ENCODE data around the gene ZBTB16. TPM values are rescaled to one million over a fixed set of nuclear protein-coding genes. Genes with fewer than 3 reads are reported as not detected.
"Not testable (repeated sequence)": the region's sequence is repeated elsewhere in the genome, so short reads cannot be mapped to it uniquely, and the experiment has no call there.

ZBTB16 gene
- total RNA-seq, 1 experiment from 2014 or later = 0.44 TPM

- Histone ChIP-seq H3K4me2 (no peak overlapping the region), H3F3A (ENCODE audit: insufficient read depth, low read depth) (no peaks in the 10 kb centered on the region), H3K4me1 (replicated peaks; ENCODE audit: insufficient read depth) (no peaks in the 10 kb centered on the region; the same call in 1 of the 2 replicates), H2AFZ (no peak overlapping the region), H4K20me1 (ENCODE audit: insufficient read depth) (no peaks in the 10 kb centered on the region), H3K4me3 (no peak overlapping the region), H3K9me3 (ENCODE audit: insufficient read depth, low read depth) (no peaks in the 10 kb centered on the region), H3K27me3 (ENCODE audit: insufficient read depth, low read depth) (peaks cover 88% of the 10 kb centered on the region), H3K27ac (no peak overlapping the region), H3K36me3 (ENCODE audit: low read depth) (no peaks in the 10 kb centered on the region), H3K9me2 (ENCODE audit: insufficient read depth) (no peaks in the 10 kb centered on the region), H3K79me2 (ENCODE audit: low read depth) (no peaks in the 10 kb centered on the region)
- intact Hi-C loops (cut with micrococcal nuclease; ENCODE audit: unreplicated experiment) = no loop called here
- CTCF ChIA-PET = no interaction called here
- DNase-seq = no peak
- POLR2A ChIA-PET (ENCODE audit: unreplicated experiment) = interaction anchor here (0.6 kb wide), 1 partner anchor 22 kb away, joined by 4 read pairs; no protein-coding TSS in a partner anchor
- no TSS peak for BruUV-seq (replicated peaks)
- TF ChIP-seq EZH2 (IDR thresholded peaks at IDR 0.05; ENCODE audit: low read depth) (no peak), CTCF (conservative IDR thresholded peaks at IDR 0.05) (no peak)
These were observed 15.3 kb upstream of the ZBTB16 start for GRCh38 chr11:114044042-114044871.

GRCh38 chr11:114047327-114047726, 12.2 kb upstream of the ZBTB16 start:
- Histone ChIP-seq H3K79me2 (ENCODE audit: low read depth) (no peaks in the 10 kb centered on the region), H3K4me3 (no peak overlapping the region), H3K4me2 (no peak overlapping the region), H3K36me3 (ENCODE audit: low read depth) (no peaks in the 10 kb centered on the region), H3K27ac (no peak overlapping the region), H3F3A (ENCODE audit: insufficient read depth, low read depth) (no peaks in the 10 kb centered on the region), H3K9me3 (ENCODE audit: insufficient read depth, low read depth) (no peaks in the 10 kb centered on the region), H3K4me1 (replicated peaks; ENCODE audit: insufficient read depth) (no peaks in the 10 kb centered on the region), H3K9me2 (ENCODE audit: insufficient read depth) (no peaks in the 10 kb centered on the region), H2AFZ (no peak overlapping the region), H3K27me3 (ENCODE audit: insufficient read depth, low read depth) (peaks cover 100% of the 10 kb centered on the region), H4K20me1 (ENCODE audit: insufficient read depth) (no peaks in the 10 kb centered on the region)
- DNase-seq = no peak
- TF ChIP-seq EZH2 (IDR thresholded peaks at IDR 0.05; ENCODE audit: low read depth) (no peak), CTCF (conservative IDR thresholded peaks at IDR 0.05) (no peak)
- no TSS peak for BruUV-seq (replicated peaks)
- intact Hi-C loops (cut with micrococcal nuclease; ENCODE audit: unreplicated experiment) = no loop called here
- CTCF ChIA-PET = no interaction called here
- POLR2A ChIA-PET (ENCODE audit: unreplicated experiment) = no interaction called here

- no peak overlapping the region for H3K27ac ChIP-seq
- H3K4me3 ChIP-seq = no peak overlapping the region
- DNase-seq = no peak
- no peaks in the 10 kb centered on the region for H3K36me3 ChIP-seq (ENCODE audit: low read depth)
- no peaks in the 10 kb centered on the region for H3K9me3 ChIP-seq (ENCODE audit: insufficient read depth, low read depth)
- no peaks in the 10 kb centered on the region for H3K4me1 ChIP-seq (replicated peaks; ENCODE audit: insufficient read depth)
- H2AFZ ChIP-seq = no peak overlapping the region
- no peaks in the 10 kb centered on the region for H3K9me2 ChIP-seq (ENCODE audit: insufficient read depth)
- H3K4me2 ChIP-seq = no peak overlapping the region
- H4K20me1 ChIP-seq (ENCODE audit: insufficient read depth) = no peaks in the 10 kb centered on the region
- no peaks in the 10 kb centered on the region for H3K79me2 ChIP-seq (ENCODE audit: low read depth)
- H3K27me3 ChIP-seq (ENCODE audit: insufficient read depth, low read depth) = peaks cover 100% of the 10 kb centered on the region
- ChIA-PET CTCF (no interaction called here), POLR2A (ENCODE audit: unreplicated experiment) (interaction anchor here (0.7 kb wide), 1 partner anchor 55 kb away, joined by 7 read pairs; no protein-coding TSS in a partner anchor)
- no peaks in the 10 kb centered on the region for H3F3A ChIP-seq (ENCODE audit: insufficient read depth, low read depth)
- BruUV-seq (replicated peaks) = no TSS peak
- intact Hi-C loops (cut with micrococcal nuclease; ENCODE audit: unreplicated experiment) = no loop called here
- no peak for TF ChIP-seq CTCF (conservative IDR thresholded peaks at IDR 0.05)
- no peak for TF ChIP-seq EZH2 (IDR thresholded peaks at IDR 0.05; ENCODE audit: low read depth)
These were observed 10.5 kb upstream of the ZBTB16 start for GRCh38 chr11:114049050-114049449.

GRCh38 chr11:114049766-114050165, 9.7 kb upstream of the ZBTB16 start:
- H3F3A ChIP-seq (ENCODE audit: insufficient read depth, low read depth); BruUV-seq (replicated peaks); H3K9me2 ChIP-seq (ENCODE audit: insufficient read depth); H3K79me2 ChIP-seq (ENCODE audit: low read depth); H3K9me3 ChIP-seq (ENCODE audit: insufficient read depth, low read depth); H3K36me3 ChIP-seq (ENCODE audit: low read depth); H4K20me1 ChIP-seq (ENCODE audit: insufficient read depth); DNase-seq; H3K4me3 ChIP-seq; intact Hi-C loops (cut with micrococcal nuclease; ENCODE audit: unreplicated experiment); POLR2A ChIA-PET (ENCODE audit: unreplicated experiment); H3K4me2 ChIP-seq; CTCF ChIA-PET; H3K27ac ChIP-seq; H2AFZ ChIP-seq; H3K4me1 ChIP-seq (replicated peaks; ENCODE audit: insufficient read depth): not testable (repeated sequence)
- H3K27me3 ChIP-seq (ENCODE audit: insufficient read depth, low read depth) = peaks cover 100% of the 10 kb centered on the region
